H1 (cell line): ENCODE data around the gene ING5. TPM values are rescaled to one million over a fixed set of nuclear protein-coding genes. Genes with fewer than 3 reads are reported as not detected.

ENCODE experiments used
- CTCF ChIA-PET: fragments of 300-600 bp; sonication (Branson Sonifier 250); formaldehyde crosslinking; loops from one replicate; lab custom pipeline; 2021; ENCODE audit not compliant: partially characterized antibody; lab: Charles Lee
- POLR2A ChIA-PET: fragments of 300-600 bp; sonication (Branson Sonifier 250); formaldehyde crosslinking; loops from one replicate; lab custom pipeline; 2021; ENCODE audit warnings: inconsistent platforms; ENCODE audit not compliant: partially characterized antibody; lab: Charles Lee
- DNase-seq, 2 experiments: peaks; one replicate each; pipeline versions ENCODE4 v3.0.0 to v3.0.0-alpha.2; 2010 to 2022; ENCODE audit warnings: low spot score in 2 of 2, low read depth in 1 of 2, mixed read lengths in 1 of 2
- FAIRE-seq: peaks from 2 replicates; lab custom pipeline; 2011; peaks lifted over from hg19 to GRCh38; lab: Jason Lieb, UNC
- H2AFZ ChIP-seq: 2 replicates; pipeline ENCODE4 v1.8.1; 2012; ENCODE audit warnings: low read length, inconsistent platforms
- H2AK5ac ChIP-seq: 2 replicates; pipeline ENCODE4 v1.6.1; 2013; ENCODE audit warnings: low read depth, low read length
- H2BK120ac ChIP-seq: replicated peaks from 2 replicates; pipeline ENCODE3; 2013; ENCODE audit warnings: low read depth, low read length, inconsistent platforms
- H2BK12ac ChIP-seq: 2 replicates; pipeline ENCODE4 v1.6.1; 2013; ENCODE audit warnings: low read depth, low read length
- H2BK15ac ChIP-seq: 2 replicates; pipeline ENCODE4 v1.6.1; 2013; ENCODE audit warnings: low read length
- H2BK20ac ChIP-seq: 2 replicates; pipeline ENCODE4 v1.6.1; 2013; ENCODE audit warnings: low read length
- H2BK5ac ChIP-seq: 2 replicates; pipeline ENCODE4 v1.6.1; 2013; ENCODE audit warnings: low read depth, low read length
- H3K14ac ChIP-seq: 2 replicates; pipeline ENCODE4 v1.6.1; 2013; ENCODE audit warnings: inconsistent platforms; ENCODE audit not compliant: insufficient read length
- H3K18ac ChIP-seq: 2 replicates; pipeline ENCODE4 v1.6.1; 2013; ENCODE audit warnings: low read length; ENCODE audit errors: extremely low read depth
- H3K23ac ChIP-seq: 2 replicates; pipeline ENCODE4 v1.6.1; 2013; ENCODE audit warnings: inconsistent platforms; ENCODE audit not compliant: insufficient read length
- H3K23me2 ChIP-seq: 2 replicates; pipeline ENCODE4 v1.6.1; 2013; ENCODE audit warnings: low read depth, low read length
- H3K27ac ChIP-seq: 2 replicates; pipeline ENCODE4 v1.6.1; 2011; ENCODE audit warnings: low read depth, low read length, inconsistent platforms
- H3K27me3 ChIP-seq, 4 experiments: replicated peaks in 1 of 4; 1 replicate in 1 of 4; 2 replicates in 3 of 4; pipeline versions ENCODE4 v1.6.1 to v1.8.1; 2011 to 2013; ENCODE audit warnings: low read length in 3 of 4, mild to moderate bottlenecking in 3 of 4, inconsistent platforms in 2 of 4, mixed read lengths in 2 of 4, moderate library complexity in 1 of 4; ENCODE audit not compliant: control insufficient read depth in 3 of 4, insufficient read depth in 3 of 4; ENCODE audit errors: extremely low read depth in 1 of 4
- H3K36me3 ChIP-seq, 4 experiments: 2 replicates each; pipeline versions ENCODE4 v1.6.1 to v1.8.1; 2011 to 2013; ENCODE audit warnings: mild to moderate bottlenecking in 4 of 4, low read length in 3 of 4, moderate library complexity in 2 of 4, control low read depth in 1 of 4, inconsistent platforms in 1 of 4; ENCODE audit not compliant: insufficient read depth in 4 of 4, control insufficient read depth in 2 of 4
- H3K4ac ChIP-seq: replicated peaks from 2 replicates; pipeline ENCODE3; 2013; ENCODE audit warnings: low read length, low read depth, mixed read lengths, inconsistent platforms; ENCODE audit not compliant: insufficient read length
- H3K4me1 ChIP-seq, 4 experiments: replicated peaks in 1 of 4; 1 replicate in 1 of 4; 2 replicates in 3 of 4; pipeline versions ENCODE4 v1.6.1 to v1.8.1; 2011 to 2013; ENCODE audit warnings: low read length in 3 of 4, inconsistent platforms in 2 of 4, mixed read lengths in 1 of 4; ENCODE audit not compliant: insufficient read depth in 4 of 4, control insufficient read depth in 3 of 4
- H3K4me2 ChIP-seq, 2 experiments: 2 replicates each; pipeline versions ENCODE4 v1.6.1 to v1.8.1; 2011 to 2013; ENCODE audit warnings: low read depth in 2 of 2, low read length in 2 of 2, control low read depth in 1 of 2, inconsistent platforms in 1 of 2, mild to moderate bottlenecking in 1 of 2; ENCODE audit not compliant: insufficient read depth in 1 of 2
- H3K4me3 ChIP-seq, 4 experiments: fragments of 200-600, 300-600 bp in 1 of 4; sonication (generic), shearing (Covaris generic), sonication (Bioruptor Twin) in 1 of 4; 2 replicates each; pipeline versions ENCODE4 v1.5.1 to v1.8.1; 2011 to 2016; ENCODE audit warnings: low read length in 4 of 4, low read depth in 3 of 4, control low read depth in 2 of 4, inconsistent platforms in 2 of 4, mild to moderate bottlenecking in 2 of 4, mixed read lengths in 1 of 4, moderate library complexity in 1 of 4; ENCODE audit not compliant: insufficient read depth in 2 of 4; ENCODE audit errors: extremely low read depth in 1 of 4
- H3K56ac ChIP-seq: replicated peaks from 2 replicates; pipeline ENCODE3; 2013; ENCODE audit warnings: low read depth, mild to moderate bottlenecking, mixed read lengths, low read length, inconsistent platforms; ENCODE audit not compliant: insufficient read length
- H3K79me1 ChIP-seq: 2 replicates; pipeline ENCODE4 v1.6.1; 2013; ENCODE audit warnings: low read depth, low read length, control low read depth
- H3K79me2 ChIP-seq, 2 experiments: 2 replicates each; pipeline versions ENCODE4 v1.6.1 to v1.8.1; 2012 to 2013; ENCODE audit warnings: low read length in 2 of 2, mild to moderate bottlenecking in 2 of 2, inconsistent platforms in 1 of 2; ENCODE audit not compliant: insufficient read depth in 2 of 2, control insufficient read depth in 1 of 2
- H3K9ac ChIP-seq, 4 experiments: replicated peaks in 1 of 4; 1 replicate in 1 of 4; 2 replicates in 3 of 4; pipeline versions ENCODE4 v1.6.1 to v1.8.1; 2011 to 2013; ENCODE audit warnings: low read depth in 3 of 4, low read length in 3 of 4, control low read depth in 2 of 4, mild to moderate bottlenecking in 2 of 4, moderate library complexity in 2 of 4, inconsistent platforms in 1 of 4; ENCODE audit errors: extremely low read depth in 1 of 4
- H3K9me3 ChIP-seq, 2 experiments: 2 replicates each; pipeline versions ENCODE4 v1.6.1 to v1.8.1; 2012 to 2013; ENCODE audit warnings: mild to moderate bottlenecking in 2 of 2, moderate library complexity in 2 of 2, control low read depth in 1 of 2, inconsistent platforms in 1 of 2, low read depth in 1 of 2, low read length in 1 of 2, mixed read lengths in 1 of 2; ENCODE audit not compliant: insufficient read depth in 2 of 2
- H4K20me1 ChIP-seq, 2 experiments: replicated peaks in 1 of 2; 2 replicates each; pipeline versions ENCODE3 to v1.8.1; 2011 to 2013; ENCODE audit warnings: inconsistent platforms in 2 of 2, low read length in 2 of 2, mild to moderate bottlenecking in 1 of 2; ENCODE audit not compliant: insufficient read depth in 2 of 2, control insufficient read depth in 1 of 2
- H4K5ac ChIP-seq: 2 replicates; pipeline ENCODE4 v1.6.1; 2013; ENCODE audit warnings: low read length, low read depth, mixed read lengths, inconsistent platforms; ENCODE audit not compliant: insufficient read length
- H4K8ac ChIP-seq: 2 replicates; pipeline ENCODE4 v1.8.0; 2013; ENCODE audit warnings: mild to moderate bottlenecking, moderate library complexity, low read length, inconsistent platforms; ENCODE audit not compliant: insufficient read depth; ENCODE audit errors: extremely low read depth
- H4K91ac ChIP-seq: replicated peaks from 2 replicates; pipeline ENCODE3; 2013; ENCODE audit warnings: low read length, mixed read lengths, inconsistent platforms; ENCODE audit not compliant: insufficient read length
- EGR1 ChIP-seq: IDR thresholded peaks from 2 replicates; pipeline ENCODE4 v1.6.1; 2011; ENCODE audit warnings: low read depth, low read length, borderline replicate concordance
- GTF2F1 ChIP-seq: IDR thresholded peaks from 2 replicates; pipeline ENCODE4 v1.6.1; 2012; ENCODE audit warnings: low read depth, low read length, improper control_type of control experiment, borderline replicate concordance
- RFX5 ChIP-seq: IDR thresholded peaks from 2 replicates; pipeline ENCODE4 v1.6.1; 2011; ENCODE audit warnings: low read depth, low read length, improper control_type of control experiment, borderline replicate concordance
- SAP30 ChIP-seq: fragments of 300-600 bp; sonication (generic); IDR thresholded peaks from 2 replicates; pipeline ENCODE4 v1.7.1; 2012; ENCODE audit warnings: low read length, moderate library complexity, mild to moderate bottlenecking, inconsistent platforms; ENCODE audit not compliant: insufficient read depth, insufficient replicate concordance
- WGBS, 2 experiments: shearing (Covaris generic) in 1 of 2; methylation state at CpG; one replicate each; pipeline versions ENCODE4 v1.1.6 to v1.1.7; 2013 to 2015; ENCODE audit warnings: low lambda C conversion rate in 2 of 2, mixed read lengths in 2 of 2, inconsistent platforms in 1 of 2, low coverage in 1 of 2, missing lambda C conversion rate in 1 of 2; ENCODE audit not compliant: insufficient replicate concordance in 2 of 2, insufficient coverage in 1 of 2, insufficient read length in 1 of 2; ENCODE audit errors: extremely low coverage in 1 of 2, missing lambda C conversion rate in 1 of 2; 5-methylcytosine and 5-hydroxymethylcytosine counted together
- polyA plus RNA-seq, 7 experiments: library from polyadenylated mRNA; depleted of rRNA in 3 of 7; stranded (reverse) in 5 of 7; unstranded in 2 of 7; fragments of >200 nt in 5 of 7; fragments of 200-250 nt in 2 of 7; gene quantifications; 1 replicate in 5 of 7; 2 replicates in 1 of 7; 4 replicates in 1 of 7; pipeline versions ENCODE4 v1.2.1 to v1.2.3, GENCODE V29; 2011 to 2013; ENCODE audit warnings: missing spikeins in 2 of 7, mixed read lengths in 2 of 7
- total RNA-seq: library from RNA; stranded (reverse); fragmentation: NEBNext Ultra II Directional; extraction: Animal tissue kit (Norgen Biotek cat#: 25700); gene quantifications from 2 replicates; pipeline ENCODE4 v1.2.1, GENCODE V29; 2021

The ING5 gene
- total and polyA plus RNA-seq, 2 of the 8 experiments (the other 6 are each of a cell fraction or from before 2014, with no cell fraction given): 41.5 to 47.4 TPM

DNA sequence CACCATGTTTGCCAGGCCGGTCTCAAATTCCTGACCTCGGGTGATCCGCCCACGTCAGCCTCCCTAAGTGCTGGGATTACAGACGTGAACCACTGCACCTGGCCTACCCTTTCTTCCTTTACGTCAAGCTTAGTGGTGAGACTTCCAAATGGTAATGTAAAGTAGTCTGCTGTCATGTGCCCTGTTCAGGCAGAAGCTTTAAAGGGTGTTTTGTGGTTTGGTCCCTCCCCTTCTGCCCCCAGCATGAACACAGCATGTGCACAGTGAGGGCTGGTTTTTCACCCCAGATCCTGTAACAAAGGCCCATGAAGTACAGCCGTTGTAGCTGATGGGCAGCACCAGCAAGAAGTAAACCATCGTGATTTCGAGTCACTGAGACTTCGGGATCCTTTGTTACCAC is 12.5 kb upstream of the ING5 start:
- Histone ChIP-seq H3K4me2 (no peak overlapping the region), H4K91ac (peak overlapping the region; percentile 40), H3K27ac (no peak overlapping the region), H2BK120ac (no peak overlapping the region), H2BK5ac (no peak overlapping the region), H3K79me2 (peaks cover 0 to 18% of the 10 kb centered on the region in 2 experiments; a peak in 2 of 4 replicates), H2BK20ac (no peak overlapping the region), H3K79me1 (peaks cover 3% of the 10 kb centered on the region; the same call in 1 of the 2 replicates), H3K4me1 (peaks cover 0 to 8% (median 0%) of the 10 kb centered on the region in 4 experiments; a peak in 1 of 7 replicates), H3K9ac (0 out of 7 replicates have a peak overlapping the region, but pooled peaks of 1 of the 4 experiments have one; percentile 5), H2AFZ (no peak overlapping the region), H3K27me3 (no peaks in the 10 kb centered on the region), H3K36me3 (peaks cover 6 to 26% (median 10%) of the 10 kb centered on the region in 4 experiments; a peak in 6 of 8 replicates), H3K4me3 (no peak overlapping the region), H3K9me3 (no peaks in the 10 kb centered on the region), H2BK12ac (no peak overlapping the region), H2BK15ac (no peak overlapping the region), H3K18ac (no peak overlapping the region), H3K56ac (no peak overlapping the region), H4K20me1 (peaks cover 0 to 4% of the 10 kb centered on the region in 2 experiments), H4K8ac (no peak overlapping the region), H3K23ac (no peak overlapping the region), H4K5ac (no peak overlapping the region), H3K14ac (no peak overlapping the region), H3K4ac (no peak overlapping the region), H2AK5ac (no peak overlapping the region), H3K23me2 (peaks cover 4% of the 10 kb centered on the region; the same call in 1 of the 2 replicates)
- ChIA-PET POLR2A (interaction anchor here (0.8 to 20.2 kb wide), 5 partner anchors 9 to 189 kb away, joined by 3 to 265 read pairs (median 3); partner anchors contain the start of gene ING5), CTCF (interaction anchor here (1.2 to 3.2 kb wide), 4 partner anchors 9 to 44 kb away, joined by 4 to 10 read pairs (median 6); no protein-coding TSS in a partner anchor)
- no peak for TF ChIP-seq RFX5
- TF ChIP-seq GTF2F1: no peak
- TF ChIP-seq SAP30: no peak
- no peak for TF ChIP-seq EGR1
- FAIRE-seq (no peak), DNase-seq (no peak)
- WGBS, 2 experiments: 87% methylated on average over 10 of the region's 10 CpGs; no CpG with 5 or more reads in 1 of the 2 experiments
